Endodermal cell (in vitro differentiated cells): ENCODE measurements around the gene DUSP23. TPM values are rescaled to one million over a fixed set of nuclear protein-coding genes. Genes with fewer than 3 reads are reported as not detected.

ENCODE experiments used
- DNase-seq: peaks from one replicate; pipeline ENCODE4 v3.0.0-alpha.2; 2017
- H3K27ac ChIP-seq: 2 replicates; pipeline ENCODE4 v1.5.1; 2013; ENCODE audit warnings: mild to moderate bottlenecking, low read depth, low read length, moderate library complexity
- H3K27me3 ChIP-seq: 2 replicates; pipeline ENCODE4 v1.6.1; 2013; ENCODE audit warnings: mild to moderate bottlenecking, low read length, moderate library complexity; ENCODE audit not compliant: insufficient read depth, control insufficient read depth, poor library complexity, severe bottlenecking
- H3K36me3 ChIP-seq: 2 replicates; pipeline ENCODE4 v1.7.0; 2013; ENCODE audit warnings: mild to moderate bottlenecking, low read length, moderate library complexity; ENCODE audit not compliant: control insufficient read depth, insufficient read depth
- H3K4me1 ChIP-seq: one replicate; pipeline ENCODE4 v1.7.0; 2013; ENCODE audit warnings: low read length; ENCODE audit not compliant: control insufficient read depth, insufficient read depth
- H3K4me3 ChIP-seq: 2 replicates; pipeline ENCODE4 v1.5.1; 2013; ENCODE audit warnings: mild to moderate bottlenecking, low read length, moderate library complexity
- H3K9ac ChIP-seq: 2 replicates; pipeline ENCODE4 v1.6.1; 2013; ENCODE audit warnings: mild to moderate bottlenecking, low read length, moderate library complexity; ENCODE audit not compliant: poor library complexity, severe bottlenecking; ENCODE audit errors: extremely low read depth
- H3K9me3 ChIP-seq: 2 replicates; pipeline ENCODE4 v1.6.1; 2013; ENCODE audit warnings: mild to moderate bottlenecking, low read length, moderate library complexity; ENCODE audit not compliant: control insufficient read depth
- H3K27ac Mint-ChIP-seq: 2 replicates; pipeline ENCODE4 v1.8.0; 2020; ENCODE audit warnings: mixed read lengths
- H3K27me3 Mint-ChIP-seq: 2 replicates; pipeline ENCODE4 v1.8.0; 2021; ENCODE audit warnings: mild to moderate bottlenecking, mixed read lengths; ENCODE audit not compliant: insufficient read depth
- H3K36me3 Mint-ChIP-seq: 2 replicates; pipeline ENCODE4 v1.8.0; 2020; ENCODE audit warnings: low read depth, mixed read lengths
- H3K4me1 Mint-ChIP-seq: 2 replicates; pipeline ENCODE4 v1.8.0; 2020; ENCODE audit warnings: mixed read lengths
- H3K4me3 Mint-ChIP-seq: 2 replicates; pipeline ENCODE4 v1.8.0; 2020; ENCODE audit warnings: mild to moderate bottlenecking, moderate library complexity, mixed read lengths
- H3K9me3 Mint-ChIP-seq: 2 replicates; pipeline ENCODE4 v1.8.0; 2020; ENCODE audit warnings: mild to moderate bottlenecking, mixed read lengths
- WGBS, 2 experiments: methylation state at CpG; one replicate each; pipeline versions ENCODE4 v1.1.5 to v1.1.7; 2013; ENCODE audit warnings: missing lambda C conversion rate in 2 of 2, mixed read lengths in 1 of 2; ENCODE audit not compliant: insufficient coverage in 1 of 2, insufficient read length in 1 of 2; 5-methylcytosine and 5-hydroxymethylcytosine counted together
- total RNA-seq, 2 donors: library from RNA; stranded (reverse); fragmentation: NEBNext Ultra II Directional in 1 of 2; extraction: Animal tissue kit (Norgen Biotek cat#: 25700) in 1 of 2; gene quantifications; 2 replicates in 1 of 2; 3 replicates in 1 of 2; pipeline ENCODE4 v1.2.1, GENCODE V29; 2021
- TF ChIP-seq, protein P1 (sequence below): fragments of 200-600 bp; sonication (generic); conservative IDR thresholded peaks from 2 replicates; pipeline ENCODE4 v1.5.0; 2021; ENCODE audit warnings: antibody characterized with exemption, mild to moderate bottlenecking

Gene DUSP23
- total RNA-seq, 2 donors from 2014 or later: 28.8 to 32.3 TPM

DNA sequence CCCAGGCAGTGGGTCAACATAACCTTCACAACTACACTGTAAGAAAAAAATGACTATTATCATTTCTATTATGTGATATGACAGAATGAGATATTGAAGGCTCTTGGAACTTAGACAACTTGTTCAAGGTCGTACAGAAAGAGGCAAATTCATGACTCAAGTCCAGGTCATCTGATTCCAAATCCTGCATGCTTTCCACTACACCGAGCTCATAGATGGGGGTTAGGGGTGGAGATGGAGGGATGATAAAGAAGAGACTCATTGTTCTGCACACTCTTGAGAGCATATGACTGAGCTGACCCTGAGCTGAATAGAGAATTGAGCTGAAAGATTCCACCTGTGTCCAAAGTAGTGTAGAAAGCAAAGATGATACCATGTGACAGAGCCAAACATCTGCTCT is 24.2 kb downstream of the DUSP23 start:
- Histone ChIP-seq H3K36me3 (no peaks in the 10 kb centered on the region), H3K27me3 (peaks cover 36% of the 10 kb centered on the region), H3K9me3 (no peaks in the 10 kb centered on the region), H3K4me1 (no peaks in the 10 kb centered on the region), H3K9ac (no peak overlapping the region), H3K27ac (no peak overlapping the region), H3K4me3 (no peak overlapping the region)
- Mint-ChIP-seq H3K9me3 (no peaks in the 10 kb centered on the region), H3K4me1 (peaks cover 5% of the 10 kb centered on the region), H3K27me3 (peaks cover 59% of the 10 kb centered on the region), H3K4me3 (no peak overlapping the region), H3K36me3 (no peaks in the 10 kb centered on the region), H3K27ac (no peak overlapping the region)
- no peak for DNase-seq
- WGBS, 2 experiments: 88 to 92% methylated on average over 2 of the region's 2 CpGs
- TF ChIP-seq, protein P1, sequence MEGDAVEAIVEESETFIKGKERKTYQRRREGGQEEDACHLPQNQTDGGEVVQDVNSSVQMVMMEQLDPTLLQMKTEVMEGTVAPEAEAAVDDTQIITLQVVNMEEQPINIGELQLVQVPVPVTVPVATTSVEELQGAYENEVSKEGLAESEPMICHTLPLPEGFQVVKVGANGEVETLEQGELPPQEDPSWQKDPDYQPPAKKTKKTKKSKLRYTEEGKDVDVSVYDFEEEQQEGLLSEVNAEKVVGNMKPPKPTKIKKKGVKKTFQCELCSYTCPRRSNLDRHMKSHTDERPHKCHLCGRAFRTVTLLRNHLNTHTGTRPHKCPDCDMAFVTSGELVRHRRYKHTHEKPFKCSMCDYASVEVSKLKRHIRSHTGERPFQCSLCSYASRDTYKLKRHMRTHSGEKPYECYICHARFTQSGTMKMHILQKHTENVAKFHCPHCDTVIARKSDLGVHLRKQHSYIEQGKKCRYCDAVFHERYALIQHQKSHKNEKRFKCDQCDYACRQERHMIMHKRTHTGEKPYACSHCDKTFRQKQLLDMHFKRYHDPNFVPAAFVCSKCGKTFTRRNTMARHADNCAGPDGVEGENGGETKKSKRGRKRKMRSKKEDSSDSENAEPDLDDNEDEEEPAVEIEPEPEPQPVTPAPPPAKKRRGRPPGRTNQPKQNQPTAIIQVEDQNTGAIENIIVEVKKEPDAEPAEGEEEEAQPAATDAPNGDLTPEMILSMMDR: no peak

- peaks cover 42% of the 10 kb centered on the region for H3K27me3 Mint-ChIP-seq
- no peak overlapping the region for H3K27ac Mint-ChIP-seq
- no peak for DNase-seq
- TF ChIP-seq, protein P1: no peak
- Histone ChIP-seq H3K27ac (no peak overlapping the region), H3K4me1 (no peaks in the 10 kb centered on the region), H3K27me3 (peaks cover 26% of the 10 kb centered on the region), H3K9me3 (no peaks in the 10 kb centered on the region), H3K36me3 (no peaks in the 10 kb centered on the region), H3K9ac (no peak overlapping the region), H3K4me3 (no peak overlapping the region)
- no peak overlapping the region for H3K4me3 Mint-ChIP-seq
- no peaks in the 10 kb centered on the region for H3K9me3 Mint-ChIP-seq
- H3K36me3 Mint-ChIP-seq: no peaks in the 10 kb centered on the region
- peaks cover 3% of the 10 kb centered on the region for H3K4me1 Mint-ChIP-seq
- WGBS, 2 experiments: 90 to 97% methylated on average over 2 to 8 of the region's 8 CpGs
Measured at GRCh38 chr1:159815926-159816325, 35.2 kb downstream of the DUSP23 start.

DNA sequence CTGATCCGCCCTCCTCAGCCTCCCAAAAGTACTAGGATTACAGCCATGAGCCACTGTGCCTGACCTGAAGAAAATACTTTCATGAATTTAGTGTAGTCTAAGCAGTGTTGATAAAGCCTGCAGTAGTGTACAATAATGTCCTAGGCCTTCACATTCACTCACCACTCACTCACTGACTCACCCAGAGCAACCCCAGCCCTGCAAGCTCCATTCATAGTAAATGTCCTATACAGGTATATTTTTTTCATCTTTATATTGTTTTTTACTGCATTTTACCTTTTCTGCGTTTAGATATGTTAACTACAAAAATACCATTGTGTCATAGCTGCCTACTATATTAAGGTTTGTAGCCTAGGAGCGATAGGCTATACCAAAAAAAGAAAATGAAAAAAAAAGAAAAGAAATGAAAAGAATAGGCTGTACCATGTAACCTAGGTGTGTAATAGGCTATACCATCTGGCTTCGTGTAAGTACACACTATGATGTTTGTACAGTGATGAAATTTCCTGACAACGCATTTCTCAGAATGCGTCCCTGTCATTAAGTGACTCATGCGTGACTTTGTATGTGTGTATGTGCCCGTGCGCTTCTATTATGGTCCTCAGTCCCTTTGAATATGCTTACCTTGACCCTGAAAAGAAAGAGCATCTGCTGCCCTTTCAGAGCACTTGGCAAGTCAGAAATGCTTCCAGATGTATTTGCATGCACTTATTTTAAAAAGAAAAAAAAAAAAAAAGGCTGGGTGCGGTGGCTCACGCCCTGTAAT is 36.7 kb downstream of the DUSP23 start:
- Mint-ChIP-seq H3K36me3 (no peaks in the 10 kb centered on the region), H3K9me3 (no peaks in the 10 kb centered on the region), H3K27me3 (peaks cover 40% of the 10 kb centered on the region), H3K27ac (no peak overlapping the region), H3K4me1 (peaks cover 6% of the 10 kb centered on the region), H3K4me3 (no peak overlapping the region)
- no peaks in the 10 kb centered on the region for H3K4me1 ChIP-seq
- H3K4me3 ChIP-seq: no peak overlapping the region
- DNase-seq: no peak
- H3K36me3 ChIP-seq: no peaks in the 10 kb centered on the region
- peaks cover 21% of the 10 kb centered on the region for H3K27me3 ChIP-seq
- no peaks in the 10 kb centered on the region for H3K9me3 ChIP-seq
- H3K9ac ChIP-seq: no peak overlapping the region
- H3K27ac ChIP-seq: no peak overlapping the region
- TF ChIP-seq, protein P1: no peak
- 90 to 96% methylated on average over 6 to 10 of the region's 11 CpGs for WGBS, 2 experiments
